Gastrocnemius medialis (tissue), 4 donors: ENCODE results near the gene PAK1.
"Not testable (repeated sequence)": the region's sequence is repeated elsewhere in the genome, so short reads cannot be mapped to it uniquely, and the experiment has no call there.

Experiments
- CTCF ChIP-seq, 5 experiments: fragments of 450-650 bp in 3 of 5; fragments of 200-600 bp in 2 of 5; sonication (generic) in 2 of 5; IDR thresholded peaks in 4 of 5; conservative IDR thresholded peaks in 1 of 5; 1 replicate in 4 of 5; 2 replicates in 1 of 5; pipeline ENCODE4 v1.5.1; 2016 to 2019; ENCODE audit warnings: antibody characterized with exemption in 5 of 5, mild to moderate bottlenecking in 3 of 5, moderate library complexity in 3 of 5
- POLR2A ChIP-seq, 2 donors: fragments of 450-650 bp; IDR thresholded peaks; one replicate each; pipeline ENCODE4 v1.6.1; 2017; ENCODE audit warnings: antibody characterized with exemption in 2 of 2, mild to moderate bottlenecking in 2 of 2, moderate library complexity in 2 of 2

DNA sequence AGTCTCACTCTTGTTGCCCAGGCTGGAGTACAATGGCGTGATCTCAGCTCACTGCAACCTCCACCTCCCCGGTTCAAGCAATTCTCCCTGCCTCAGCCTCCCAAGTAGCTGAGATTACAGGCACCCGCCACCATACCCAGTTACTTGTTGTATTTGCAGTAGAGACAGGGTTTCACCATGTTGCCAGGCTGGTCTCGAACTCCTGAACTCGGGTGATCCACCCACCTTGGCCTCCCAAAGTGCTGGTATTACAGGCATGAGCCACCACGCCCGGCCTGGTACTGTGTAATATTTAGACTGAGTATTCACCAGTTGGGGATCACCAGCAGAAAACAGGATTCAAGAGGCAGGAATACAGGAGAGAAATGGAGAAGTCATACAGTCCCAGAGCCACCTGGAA, 90.5 kb downstream of the PAK1 start:
- not testable (repeated sequence) for TF ChIP-seq CTCF (IDR thresholded peaks at IDR 0.05 in 4 of 5, conservative IDR thresholded peaks at IDR 0.05 in 1 of 5); POLR2A (IDR thresholded peaks at IDR 0.05)
